ENCODE data around the gene SPPL2B.

DNA sequence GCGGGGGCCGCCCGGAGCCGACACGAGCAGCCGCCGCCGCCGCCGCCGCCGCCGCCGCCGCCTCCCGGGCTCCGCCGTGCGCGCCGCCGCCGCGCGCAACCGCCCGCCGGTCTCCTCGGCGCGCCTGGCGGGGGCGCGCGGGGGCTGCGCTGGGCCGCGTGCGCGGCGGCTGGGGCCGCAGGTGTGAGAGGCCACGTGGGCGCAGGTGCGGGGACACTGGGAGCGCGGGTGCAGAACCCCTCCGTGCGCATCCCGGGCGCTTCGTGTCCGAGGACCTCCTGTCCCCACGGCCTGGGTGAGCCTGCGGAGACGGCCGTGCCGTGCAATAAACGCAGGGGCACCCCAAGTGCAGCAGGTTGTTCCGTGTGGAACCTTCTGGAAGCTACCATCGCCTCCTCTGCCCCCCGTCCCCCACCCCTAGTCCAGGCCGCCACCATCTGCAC lies 20.3 kb upstream of the SPPL2B start, which contains the start of gene LINGO3:
- TF ChIP-seq, protein P1, sequence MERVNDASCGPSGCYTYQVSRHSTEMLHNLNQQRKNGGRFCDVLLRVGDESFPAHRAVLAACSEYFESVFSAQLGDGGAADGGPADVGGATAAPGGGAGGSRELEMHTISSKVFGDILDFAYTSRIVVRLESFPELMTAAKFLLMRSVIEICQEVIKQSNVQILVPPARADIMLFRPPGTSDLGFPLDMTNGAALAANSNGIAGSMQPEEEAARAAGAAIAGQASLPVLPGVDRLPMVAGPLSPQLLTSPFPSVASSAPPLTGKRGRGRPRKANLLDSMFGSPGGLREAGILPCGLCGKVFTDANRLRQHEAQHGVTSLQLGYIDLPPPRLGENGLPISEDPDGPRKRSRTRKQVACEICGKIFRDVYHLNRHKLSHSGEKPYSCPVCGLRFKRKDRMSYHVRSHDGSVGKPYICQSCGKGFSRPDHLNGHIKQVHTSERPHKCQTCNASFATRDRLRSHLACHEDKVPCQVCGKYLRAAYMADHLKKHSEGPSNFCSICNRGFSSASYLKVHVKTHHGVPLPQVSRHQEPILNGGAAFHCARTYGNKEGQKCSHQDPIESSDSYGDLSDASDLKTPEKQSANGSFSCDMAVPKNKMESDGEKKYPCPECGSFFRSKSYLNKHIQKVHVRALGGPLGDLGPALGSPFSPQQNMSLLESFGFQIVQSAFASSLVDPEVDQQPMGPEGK (CRISPR knock-in tag; IDR thresholded peaks at IDR 0.05; ENCODE audit: borderline replicate concordance) = no peak
- TF ChIP-seq ARNTL (CRISPR knock-in tag; IDR thresholded peaks at IDR 0.05; ENCODE audit: borderline replicate concordance, low read depth) = no peak
- TF ChIP-seq ZFP30 (CRISPR knock-in tag; IDR thresholded peaks at IDR 0.05) = no peak
- no peak for TF ChIP-seq ZFP3 (CRISPR knock-in tag; IDR thresholded peaks at IDR 0.05)
- no peak for TF ChIP-seq ZNF8 (CRISPR knock-in tag; IDR thresholded peaks at IDR 0.05)
- no peak for TF ChIP-seq TOX (CRISPR knock-in tag; IDR thresholded peaks at IDR 0.05; ENCODE audit: borderline replicate concordance)
- no peak for TF ChIP-seq ESRRG (CRISPR knock-in tag; IDR thresholded peaks at IDR 0.05)
- no peak for TF ChIP-seq RARB (CRISPR knock-in tag; IDR thresholded peaks at IDR 0.05)

Measured in SK-N-SH treated with all-trans-retinoic acid at 6 μM for 48 hours (cell line).